ENCODE measurements around the gene ZNF93.
"Not testable (repeated sequence)": the region's sequence is repeated elsewhere in the genome, so short reads cannot be mapped to it uniquely, and the experiment has no call there.

ZNF93 gene

GRCh38 chr19:19900729-19901444, at the start of gene ZNF93:
ZNF93 (plus strand) TSS chr19:19900946; CDS start chr19:19901089, 143 bp downstream.
- Histone ChIP-seq H3K27me3 (ENCODE audit: control insufficient read depth, insufficient read depth, low read length) (no peaks in the 10 kb centered on the region), H3K27ac (ENCODE audit: low read depth, low read length) (peak within 1 kb of the TSS; percentile 98), H3K9me3 (ENCODE audit: control insufficient read depth, insufficient read depth, low read length) (peaks cover 2% of the 10 kb centered on the region; the same call in 1 of the 2 replicates), H3K4me1 (ENCODE audit: control insufficient read depth, insufficient read depth, low read length) (peaks cover 24% of the 10 kb centered on the region), H3K36me3 (ENCODE audit: control insufficient read depth, insufficient read depth, low read length) (peaks cover 12% of the 10 kb centered on the region), H3K4me3 (ENCODE audit: low read depth, low read length) (peak within 1 kb of the TSS; percentile 89), H3K9ac (ENCODE audit: low read depth, low read length) (peak within 1 kb of the TSS; percentile 97)

GRCh38 chr19:19851740-19852139, 49.0 kb upstream of the ZNF93 start:
- H3K36me3 ChIP-seq (ENCODE audit: control insufficient read depth, insufficient read depth, low read length); H3K27me3 ChIP-seq (ENCODE audit: control insufficient read depth, insufficient read depth, low read length); H3K9me3 ChIP-seq (ENCODE audit: control insufficient read depth, insufficient read depth, low read length); H3K4me1 ChIP-seq (ENCODE audit: control insufficient read depth, insufficient read depth, low read length); H3K9ac ChIP-seq (ENCODE audit: low read depth, low read length); H3K27ac ChIP-seq (ENCODE audit: low read depth, low read length); H3K4me3 ChIP-seq (ENCODE audit: low read depth, low read length): not testable (repeated sequence)

DNA sequence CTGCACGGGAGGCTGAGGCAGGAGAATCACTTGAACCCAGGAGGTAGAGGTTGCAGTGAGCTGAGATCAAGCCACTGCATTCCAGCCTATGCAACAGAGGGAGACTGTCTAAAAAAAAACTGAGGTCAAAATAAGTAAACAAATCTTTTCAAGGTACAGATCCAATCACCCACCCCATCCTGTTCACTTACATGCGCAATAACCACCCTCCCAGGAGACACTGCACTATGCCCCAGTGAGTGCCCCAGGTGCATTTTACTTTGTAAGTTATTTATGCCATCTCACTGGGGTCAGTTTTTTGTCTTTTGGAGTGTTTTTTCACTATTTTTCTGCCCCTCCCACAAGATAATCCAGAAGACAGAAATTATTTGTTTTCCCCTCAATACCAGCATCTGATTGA, 42.0 kb upstream of the ZNF93 start:
- Histone ChIP-seq H3K4me3 (ENCODE audit: low read depth, low read length) (no peak overlapping the region), H3K9me3 (ENCODE audit: control insufficient read depth, insufficient read depth, low read length) (no peaks in the 10 kb centered on the region), H3K4me1 (ENCODE audit: control insufficient read depth, insufficient read depth, low read length) (no peaks in the 10 kb centered on the region), H3K9ac (ENCODE audit: low read depth, low read length) (no peak overlapping the region), H3K27me3 (ENCODE audit: control insufficient read depth, insufficient read depth, low read length) (no peaks in the 10 kb centered on the region), H3K36me3 (ENCODE audit: control insufficient read depth, insufficient read depth, low read length) (peaks cover 8% of the 10 kb centered on the region), H3K27ac (ENCODE audit: low read depth, low read length) (no peak overlapping the region)

- Histone ChIP-seq H3K4me3 (ENCODE audit: low read depth, low read length) (peak overlapping the region; percentile 74), H3K27me3 (ENCODE audit: control insufficient read depth, insufficient read depth, low read length) (no peaks in the 10 kb centered on the region), H3K4me1 (ENCODE audit: control insufficient read depth, insufficient read depth, low read length) (no peaks in the 10 kb centered on the region), H3K36me3 (ENCODE audit: control insufficient read depth, insufficient read depth, low read length) (peaks cover 8% of the 10 kb centered on the region), H3K9ac (ENCODE audit: low read depth, low read length) (peak overlapping the region; percentile 76), H3K9me3 (ENCODE audit: control insufficient read depth, insufficient read depth, low read length) (no peaks in the 10 kb centered on the region), H3K27ac (ENCODE audit: low read depth, low read length) (no peak overlapping the region)
Observed at GRCh38 chr19:19860756-19861390, 39.9 kb upstream of the ZNF93 start.

DNA sequence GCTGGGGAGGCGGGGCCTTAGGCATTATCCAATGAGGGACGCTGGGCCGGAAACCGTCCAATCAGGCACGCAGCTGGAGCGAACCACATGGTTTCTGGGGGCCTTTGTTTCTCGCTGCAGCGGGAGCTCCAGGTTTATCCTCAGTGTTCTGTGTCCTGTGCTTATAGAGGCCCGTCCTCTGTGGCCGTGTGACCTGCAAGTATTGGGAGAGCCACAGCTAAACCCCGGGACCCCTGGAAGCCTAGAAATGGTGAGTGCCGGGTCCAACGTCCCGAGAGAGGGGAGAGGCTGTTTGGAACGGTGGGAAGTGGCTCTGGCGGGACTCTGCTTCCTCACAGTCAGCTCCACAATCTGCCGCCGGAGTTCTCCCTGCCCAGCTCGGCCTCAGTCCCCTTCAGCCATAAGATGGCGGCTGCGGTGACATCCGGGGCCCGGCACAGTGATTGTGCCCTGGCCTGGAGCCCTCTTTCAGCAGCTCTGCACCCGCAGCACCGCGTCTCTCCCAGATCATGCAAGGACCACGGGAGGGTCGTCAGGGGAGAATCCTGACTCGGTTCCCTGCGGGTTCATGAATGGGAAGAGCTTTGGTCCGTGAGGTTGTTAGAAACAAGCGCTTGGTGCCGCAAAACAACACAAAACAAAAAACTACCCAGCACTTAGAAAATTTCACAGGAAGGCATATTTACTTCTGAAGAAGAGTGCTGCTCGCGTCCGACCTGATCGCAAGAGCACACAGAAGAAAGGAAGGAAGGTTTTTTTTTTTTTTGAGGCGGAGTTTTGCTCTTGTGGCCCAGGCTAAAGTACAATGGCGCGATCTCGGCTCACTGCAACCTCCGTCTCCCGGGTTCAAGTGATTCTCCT, 34.8 kb upstream of the ZNF93 start, which contains the start of gene ZNF253:
TSS of gene ZNF253 (plus strand) at position 133 of the 861 bp plus-strand sequence. CDS start at position 248, 115 bp downstream.
- Histone ChIP-seq H3K4me3 (ENCODE audit: low read depth, low read length) (peak within 1 kb of the TSS; percentile 100), H3K9me3 (ENCODE audit: control insufficient read depth, insufficient read depth, low read length) (no peaks in the 10 kb centered on the region)

GRCh38 chr19:19866611-19867248, 34.0 kb upstream of the ZNF93 start:
- Histone ChIP-seq H3K9ac (ENCODE audit: low read depth, low read length) (peak overlapping the region; percentile 100), H3K27ac (ENCODE audit: low read depth, low read length) (peak overlapping the region; percentile 100), H3K36me3 (ENCODE audit: control insufficient read depth, insufficient read depth, low read length) (peaks cover 6% of the 10 kb centered on the region), H3K4me1 (ENCODE audit: control insufficient read depth, insufficient read depth, low read length) (0 out of 2 replicates have a peak, but pooled peaks cover 10% of the 10 kb centered on the region), H3K9me3 (ENCODE audit: control insufficient read depth, insufficient read depth, low read length) (no peaks in the 10 kb centered on the region), H3K27me3 (ENCODE audit: control insufficient read depth, insufficient read depth, low read length) (no peaks in the 10 kb centered on the region), H3K4me3 (ENCODE audit: low read depth, low read length) (peak overlapping the region; percentile 100)

More for the DNA sequence above, 34.8 kb upstream of the ZNF93 start, which contains the start of gene ZNF253:
- no peaks in the 10 kb centered on the region for H3K27me3 ChIP-seq (ENCODE audit: control insufficient read depth, insufficient read depth, low read length)
- peaks cover under 1% of the 10 kb centered on the region; the same call in 1 of the 2 replicates for H3K36me3 ChIP-seq (ENCODE audit: control insufficient read depth, insufficient read depth, low read length)
- H3K27ac ChIP-seq (ENCODE audit: low read depth, low read length), result peak within 1 kb of the TSS; percentile 100
- H3K9ac ChIP-seq (ENCODE audit: low read depth, low read length), result peak within 1 kb of the TSS; percentile 100
- H3K4me1 ChIP-seq (ENCODE audit: control insufficient read depth, insufficient read depth, low read length), result 0 out of 2 replicates have a peak, but pooled peaks cover 10% of the 10 kb centered on the region

GRCh38 chr19:19870086-19870485, 30.7 kb upstream of the ZNF93 start:
- not testable (repeated sequence) for H3K27me3 ChIP-seq (ENCODE audit: control insufficient read depth, insufficient read depth, low read length); H3K4me3 ChIP-seq (ENCODE audit: low read depth, low read length); H3K9me3 ChIP-seq (ENCODE audit: control insufficient read depth, insufficient read depth, low read length); H3K9ac ChIP-seq (ENCODE audit: low read depth, low read length); H3K27ac ChIP-seq (ENCODE audit: low read depth, low read length)
- Histone ChIP-seq H3K4me1 (ENCODE audit: control insufficient read depth, insufficient read depth, low read length) (0 out of 2 replicates have a peak, but pooled peaks cover 10% of the 10 kb centered on the region), H3K36me3 (ENCODE audit: control insufficient read depth, insufficient read depth, low read length) (peaks cover 29% of the 10 kb centered on the region)

DNA sequence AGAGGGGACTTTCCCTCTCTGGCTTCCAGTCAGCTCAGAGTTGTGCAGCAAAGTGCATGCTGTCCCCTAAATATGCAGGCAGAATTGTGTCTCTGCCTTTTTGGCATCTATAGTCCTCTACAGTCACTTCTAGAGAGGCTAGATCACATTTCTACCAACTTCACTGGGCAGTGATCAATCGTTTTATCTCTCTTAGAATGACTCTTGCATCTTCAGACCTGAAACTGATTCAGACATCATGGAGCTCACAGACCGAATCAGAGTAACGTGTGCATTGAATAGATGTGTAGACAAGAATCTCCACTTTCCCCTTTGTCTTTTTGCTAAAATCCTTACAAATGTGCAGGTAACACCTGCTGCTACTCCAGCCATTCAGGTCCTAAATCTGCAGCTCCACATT, 28.8 kb upstream of the ZNF93 start:
- H3K27me3 ChIP-seq (ENCODE audit: control insufficient read depth, insufficient read depth, low read length), result no peaks in the 10 kb centered on the region
- H3K4me1 ChIP-seq (ENCODE audit: control insufficient read depth, insufficient read depth, low read length), result 0 out of 2 replicates have a peak, but pooled peaks cover 10% of the 10 kb centered on the region
- no peak overlapping the region for H3K27ac ChIP-seq (ENCODE audit: low read depth, low read length)
- no peak overlapping the region for H3K9ac ChIP-seq (ENCODE audit: low read depth, low read length)
- H3K9me3 ChIP-seq (ENCODE audit: control insufficient read depth, insufficient read depth, low read length), result no peaks in the 10 kb centered on the region
- peaks cover 29% of the 10 kb centered on the region for H3K36me3 ChIP-seq (ENCODE audit: control insufficient read depth, insufficient read depth, low read length)
- no peak overlapping the region for H3K4me3 ChIP-seq (ENCODE audit: low read depth, low read length)

GRCh38 chr19:19873381-19873780, 27.4 kb upstream of the ZNF93 start:
- H3K4me1 ChIP-seq (ENCODE audit: control insufficient read depth, insufficient read depth, low read length), result 0 out of 2 replicates have a peak, but pooled peaks cover 2% of the 10 kb centered on the region
- no peak overlapping the region for H3K27ac ChIP-seq (ENCODE audit: low read depth, low read length)
- H3K27me3 ChIP-seq (ENCODE audit: control insufficient read depth, insufficient read depth, low read length), result no peaks in the 10 kb centered on the region
- H3K36me3 ChIP-seq (ENCODE audit: control insufficient read depth, insufficient read depth, low read length), result peaks cover 32% of the 10 kb centered on the region
- no peaks in the 10 kb centered on the region for H3K9me3 ChIP-seq (ENCODE audit: control insufficient read depth, insufficient read depth, low read length)
- H3K4me3 ChIP-seq (ENCODE audit: low read depth, low read length), result no peak overlapping the region
- no peak overlapping the region for H3K9ac ChIP-seq (ENCODE audit: low read depth, low read length)

- Histone ChIP-seq H3K27ac (ENCODE audit: low read depth, low read length) (no peak overlapping the region), H3K36me3 (ENCODE audit: control insufficient read depth, insufficient read depth, low read length) (peaks cover 62% of the 10 kb centered on the region), H3K9ac (ENCODE audit: low read depth, low read length) (no peak overlapping the region), H3K4me1 (ENCODE audit: control insufficient read depth, insufficient read depth, low read length) (no peaks in the 10 kb centered on the region), H3K27me3 (ENCODE audit: control insufficient read depth, insufficient read depth, low read length) (no peaks in the 10 kb centered on the region), H3K9me3 (ENCODE audit: control insufficient read depth, insufficient read depth, low read length) (peaks cover 3% of the 10 kb centered on the region; the same call in 1 of the 2 replicates), H3K4me3 (ENCODE audit: low read depth, low read length) (no peak overlapping the region)
Observed at GRCh38 chr19:19877724-19878123, 23.0 kb upstream of the ZNF93 start.
